ENCODE results near the gene UFL1.

GRCh38 chr6:96575359-96575758 is 53.8 kb downstream of the UFL1 start:
- TF ChIP-seq, protein P1, sequence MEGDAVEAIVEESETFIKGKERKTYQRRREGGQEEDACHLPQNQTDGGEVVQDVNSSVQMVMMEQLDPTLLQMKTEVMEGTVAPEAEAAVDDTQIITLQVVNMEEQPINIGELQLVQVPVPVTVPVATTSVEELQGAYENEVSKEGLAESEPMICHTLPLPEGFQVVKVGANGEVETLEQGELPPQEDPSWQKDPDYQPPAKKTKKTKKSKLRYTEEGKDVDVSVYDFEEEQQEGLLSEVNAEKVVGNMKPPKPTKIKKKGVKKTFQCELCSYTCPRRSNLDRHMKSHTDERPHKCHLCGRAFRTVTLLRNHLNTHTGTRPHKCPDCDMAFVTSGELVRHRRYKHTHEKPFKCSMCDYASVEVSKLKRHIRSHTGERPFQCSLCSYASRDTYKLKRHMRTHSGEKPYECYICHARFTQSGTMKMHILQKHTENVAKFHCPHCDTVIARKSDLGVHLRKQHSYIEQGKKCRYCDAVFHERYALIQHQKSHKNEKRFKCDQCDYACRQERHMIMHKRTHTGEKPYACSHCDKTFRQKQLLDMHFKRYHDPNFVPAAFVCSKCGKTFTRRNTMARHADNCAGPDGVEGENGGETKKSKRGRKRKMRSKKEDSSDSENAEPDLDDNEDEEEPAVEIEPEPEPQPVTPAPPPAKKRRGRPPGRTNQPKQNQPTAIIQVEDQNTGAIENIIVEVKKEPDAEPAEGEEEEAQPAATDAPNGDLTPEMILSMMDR (IDR thresholded peaks at IDR 0.05), result no peak
- TF ChIP-seq POLR2A (IDR thresholded peaks at IDR 0.05), result no peak

All from lower leg skin (tissue), 3 donors.